ENCODE data around the gene PRMT7.

Gene PRMT7

GRCh38 chr16:68347605-68348004 lies 36.8 kb downstream of the PRMT7 start:
- no peak for DNase-seq (ENCODE audit: low read depth, low spot score)

DNA sequence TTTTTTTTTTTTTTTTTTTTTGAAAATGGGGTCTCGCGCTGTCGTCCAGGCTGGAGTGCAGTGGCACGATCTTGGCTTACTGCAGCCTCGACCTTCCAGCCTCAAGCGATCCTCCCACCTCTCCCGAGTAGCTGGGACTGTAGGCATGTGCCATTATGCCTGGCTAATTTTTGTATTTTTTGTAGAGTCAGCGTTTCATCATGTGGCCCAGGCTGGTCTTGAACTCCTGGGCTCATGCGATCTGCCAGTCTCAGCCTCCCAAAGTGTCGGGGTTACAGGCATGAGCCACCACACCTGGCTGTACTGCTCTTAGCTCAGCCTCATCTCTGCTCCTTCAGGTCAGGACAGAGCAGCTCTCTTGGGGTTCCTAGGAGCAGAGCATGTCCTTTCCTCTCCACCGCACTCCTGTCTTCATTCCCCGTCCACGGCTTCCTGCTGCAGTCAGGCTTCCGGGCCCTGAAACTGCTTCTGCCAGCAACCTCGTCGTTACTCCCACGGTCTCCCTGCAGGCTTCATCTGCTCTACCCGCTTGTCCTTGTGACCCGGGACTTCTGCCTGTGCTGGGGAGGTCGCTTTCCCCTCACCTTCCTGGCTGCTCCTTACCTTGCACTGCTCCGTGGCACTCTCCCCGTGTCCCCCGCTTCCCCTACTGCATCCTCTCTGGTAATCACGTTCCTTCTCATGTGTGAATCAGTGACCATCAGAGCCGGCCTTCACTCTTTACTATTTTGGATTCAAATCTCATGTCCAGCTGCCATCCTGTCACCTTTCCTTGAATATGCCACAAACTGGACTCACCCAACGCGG lies 38.0 kb downstream of the PRMT7 start:
- DNase-seq (ENCODE audit: low read depth, low spot score) = no peak

DNA sequence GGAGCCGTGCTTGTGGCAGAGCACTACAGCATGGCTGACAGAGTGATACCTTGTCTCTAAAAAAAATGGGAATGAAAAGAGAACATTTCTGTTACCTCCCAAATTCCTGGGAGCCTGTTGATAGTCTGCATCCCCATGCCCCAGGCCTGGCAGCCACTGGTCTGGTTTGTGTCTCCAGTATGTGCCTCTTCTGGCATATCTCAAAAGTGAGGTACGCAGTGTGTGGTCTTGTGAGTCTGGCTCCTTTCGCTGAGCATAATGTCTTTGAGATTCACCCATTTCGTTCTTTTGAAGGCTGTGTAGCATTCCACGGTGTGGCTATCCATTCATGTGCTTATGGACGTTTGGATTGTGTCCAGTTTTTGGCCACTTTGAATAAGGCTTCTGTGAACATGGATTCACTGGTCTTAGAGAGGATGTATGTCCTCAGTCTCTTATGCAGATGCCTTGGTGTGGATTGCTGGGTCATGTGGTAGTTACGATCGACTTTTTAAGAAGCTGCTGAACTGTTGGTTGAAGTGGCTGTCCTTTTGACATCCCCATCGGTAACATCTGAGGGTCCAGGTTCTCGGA lies 39.1 kb downstream of the PRMT7 start:
- DNase-seq (ENCODE audit: low read depth, low spot score) = no peak

- no peak for DNase-seq (ENCODE audit: low read depth, low spot score)
These were observed 40.1 kb downstream of the PRMT7 start for GRCh38 chr16:68350813-68351350.

GRCh38 chr16:68351463-68351862 lies 40.6 kb downstream of the PRMT7 start:
- DNase-seq (ENCODE audit: low read depth, low spot score) = no peak

DNA sequence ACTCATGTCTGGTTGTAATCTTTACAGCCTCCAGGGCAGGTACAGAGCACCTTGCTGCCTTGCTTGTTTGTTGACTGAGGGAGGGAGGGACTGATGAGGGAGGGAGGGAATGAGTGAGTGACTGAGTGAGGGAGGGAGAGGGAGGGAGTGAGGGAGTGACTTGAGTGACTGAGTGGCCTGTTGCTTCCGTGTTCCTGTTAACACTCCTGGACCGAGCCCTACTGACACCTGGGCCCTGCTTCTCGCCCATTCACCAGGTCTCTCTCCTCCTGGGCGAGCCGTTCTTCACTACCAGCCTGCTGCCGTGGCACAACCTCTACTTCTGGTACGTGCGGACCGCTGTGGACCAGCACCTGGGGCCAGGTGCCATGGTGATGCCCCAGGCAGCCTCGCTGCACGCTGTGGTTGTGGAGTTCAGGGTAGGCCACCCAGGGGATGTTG lies 41.2 kb downstream of the PRMT7 start:
- no peak for DNase-seq (ENCODE audit: low read depth, low spot score)

GRCh38 chr16:68353366-68353765 lies 42.5 kb downstream of the PRMT7 start:
- DNase-seq (ENCODE audit: low read depth, low spot score) = no peak

- no peak for DNase-seq (ENCODE audit: low read depth, low spot score)
These were observed 44.0 kb downstream of the PRMT7 start for GRCh38 chr16:68354816-68355215.

GRCh38 chr16:68355447-68356248 lies 44.8 kb downstream of the PRMT7 start:
- DNase-seq (ENCODE audit: low read depth, low spot score) = no peak

DNA sequence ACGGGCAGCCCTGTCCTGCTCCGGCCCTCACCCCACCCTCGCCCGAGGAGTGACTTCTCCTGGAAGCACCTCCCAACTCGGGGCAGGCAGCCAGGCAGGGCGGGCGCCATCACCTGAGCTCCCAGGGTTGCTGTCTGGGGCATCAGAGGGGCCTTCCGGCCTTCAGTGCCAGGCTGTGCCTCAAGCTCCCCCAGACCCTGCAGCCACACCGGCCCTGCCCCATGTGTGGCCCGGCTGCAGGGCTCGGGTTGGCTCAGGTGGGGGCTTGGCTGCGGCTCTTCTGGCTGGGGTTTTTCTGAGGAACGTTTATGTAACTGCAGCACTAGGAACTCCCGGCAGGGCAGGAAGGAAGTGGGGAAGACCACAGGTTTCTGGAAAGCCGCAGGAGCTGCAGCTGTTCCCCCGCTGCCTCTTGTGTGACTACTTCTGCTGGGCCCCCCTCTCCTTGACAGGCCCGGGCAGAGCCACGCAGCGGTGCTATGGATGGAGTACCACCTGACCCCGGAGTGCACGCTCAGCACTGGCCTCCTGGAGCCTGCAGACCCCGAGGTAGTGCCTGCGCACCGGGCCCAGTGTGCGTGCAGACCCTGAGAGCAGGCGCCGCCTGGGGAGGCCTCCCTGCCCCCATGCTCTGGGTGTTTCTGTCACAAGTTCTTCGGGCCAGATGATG lies 45.6 kb downstream of the PRMT7 start:
- peak; percentile 34 for DNase-seq (ENCODE audit: low read depth, low spot score)

DNA sequence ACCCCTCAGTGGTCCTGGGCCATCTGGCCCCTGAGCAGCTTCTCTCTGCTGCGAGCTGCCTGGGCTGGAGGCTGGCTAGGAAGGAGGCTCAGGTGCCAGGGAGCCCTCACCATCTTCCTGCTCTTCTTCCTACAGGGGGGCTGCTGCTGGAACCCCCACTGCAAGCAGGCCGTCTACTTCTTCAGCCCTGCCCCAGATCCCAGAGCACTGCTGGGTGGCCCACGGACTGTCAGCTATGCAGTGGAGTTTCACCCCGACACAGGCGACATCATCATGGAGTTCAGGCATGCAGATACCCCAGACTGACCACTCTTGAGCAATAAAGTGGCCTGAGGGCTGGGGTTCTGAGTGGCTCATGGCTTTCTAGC lies 46.1 kb downstream of the PRMT7 start:
- DNase-seq (ENCODE audit: low read depth, low spot score) = no peak

GRCh38 chr16:68357521-68357922 lies 46.7 kb downstream of the PRMT7 start:
- DNase-seq (ENCODE audit: low read depth, low spot score) = no peak

DNA sequence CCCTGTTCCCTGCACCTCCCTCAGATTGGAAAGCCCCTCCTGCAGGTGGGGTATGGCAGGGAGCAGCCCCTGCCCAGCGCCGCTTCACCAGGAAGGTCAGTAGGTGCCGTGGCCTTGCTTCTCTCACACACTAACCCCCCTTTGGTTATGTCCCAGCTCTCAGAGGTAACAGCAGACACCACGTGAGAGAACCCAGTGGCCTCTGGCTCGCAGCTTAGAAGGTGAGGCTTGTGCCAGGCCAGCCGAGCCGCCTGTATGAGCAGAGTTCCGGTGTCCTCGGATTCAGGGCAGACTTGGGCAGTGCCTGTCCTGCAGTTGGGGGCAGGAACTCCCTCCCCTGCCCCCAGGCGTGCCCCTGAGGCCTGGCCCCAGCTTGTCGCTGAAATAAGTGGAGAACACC lies 47.1 kb downstream of the PRMT7 start:
- no peak for DNase-seq (ENCODE audit: low read depth, low spot score)

GRCh38 chr16:68358951-68359350 lies 48.1 kb downstream of the PRMT7 start:
- no peak for DNase-seq (ENCODE audit: low read depth, low spot score)

- DNase-seq (ENCODE audit: low read depth, low spot score) = no peak
These were observed 48.8 kb downstream of the PRMT7 start for GRCh38 chr16:68359398-68360191.

- DNase-seq (ENCODE audit: low read depth, low spot score) = no peak
These were observed 49.7 kb downstream of the PRMT7 start for GRCh38 chr16:68360547-68360946.

- no peak for DNase-seq (ENCODE audit: low read depth, low spot score)
These were observed 50.1 kb downstream of the PRMT7 start for GRCh38 chr16:68360956-68361355.

DNA sequence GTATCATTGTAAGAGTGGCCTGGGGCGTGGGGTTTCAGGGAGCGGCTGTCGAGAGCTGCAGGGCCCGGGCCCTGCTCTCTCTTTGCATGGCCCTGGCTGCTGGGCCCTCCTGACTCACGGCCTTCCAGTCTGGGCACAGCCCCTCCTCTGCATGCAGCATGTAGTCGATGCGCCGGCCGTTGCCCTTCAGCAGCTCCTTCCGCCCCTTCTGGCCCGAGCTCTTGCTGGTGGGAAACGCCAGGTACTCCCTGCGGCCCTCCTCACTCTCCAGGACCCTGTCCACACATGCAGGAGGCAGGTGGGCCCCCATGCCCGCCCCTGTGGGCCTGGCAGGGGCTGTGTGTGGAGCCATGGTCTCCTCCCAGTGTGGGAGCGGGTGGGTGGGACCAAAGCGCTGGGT lies 50.7 kb downstream of the PRMT7 start:
- DNase-seq (ENCODE audit: low read depth, low spot score) = no peak

GRCh38 chr16:68362262-68362913 lies 51.6 kb downstream of the PRMT7 start:
- DNase-seq (ENCODE audit: low read depth, low spot score) = no peak

GRCh38 chr16:68362947-68363657 lies 52.3 kb downstream of the PRMT7 start:
- DNase-seq (ENCODE audit: low read depth, low spot score) = no peak

All from activated naive CD8-positive, alpha-beta T cell treated with anti-CD3 and anti-CD28 coated beads, Interleukin-2, amount 50 U/mL, for 16 hours (primary cell).